Bronchial epithelial cell (primary cell): ENCODE results near the gene MBLAC1. TPM values are rescaled to one million over a fixed set of nuclear protein-coding genes. Genes with fewer than 3 reads are reported as not detected.

Experiments used
- DNase-seq: peaks from one replicate; pipeline ENCODE4 v3.0.0-alpha.2; 2010; ENCODE audit warnings: low read depth
- FAIRE-seq: peaks from 2 replicates; lab custom pipeline; 2011; peaks lifted over from hg19 to GRCh38; lab: Jason Lieb, UNC
- H3K27me3 ChIP-seq: 2 replicates; pipeline ENCODE4 v1.5.1; 2011; ENCODE audit warnings: low read length; ENCODE audit not compliant: control insufficient read depth, insufficient read depth
- H3K36me3 ChIP-seq: 2 replicates; pipeline ENCODE4 v1.5.1; 2011; ENCODE audit warnings: low read length; ENCODE audit not compliant: control insufficient read depth, insufficient read depth
- H3K4me3 ChIP-seq: 2 replicates; pipeline ENCODE4 v1.5.1; 2011; ENCODE audit warnings: mild to moderate bottlenecking, low read depth, low read length, control low read depth
- total RNA-seq: library from RNA; depleted of rRNA; stranded (reverse); fragments of >200 nt; gene quantifications from 2 replicates; pipeline ENCODE4 v1.2.1, GENCODE V29; 2014
- TF ChIP-seq, protein P1 (sequence below): IDR thresholded peaks from 2 replicates; pipeline ENCODE4 v1.5.1; 2011; ENCODE audit warnings: mild to moderate bottlenecking, moderate library complexity, low read length, control low read depth, inconsistent platforms; ENCODE audit not compliant: insufficient read depth, severe bottlenecking

MBLAC1 gene
- total RNA-seq, 1 donor from 2014 or later, result 1.6 TPM

DNA sequence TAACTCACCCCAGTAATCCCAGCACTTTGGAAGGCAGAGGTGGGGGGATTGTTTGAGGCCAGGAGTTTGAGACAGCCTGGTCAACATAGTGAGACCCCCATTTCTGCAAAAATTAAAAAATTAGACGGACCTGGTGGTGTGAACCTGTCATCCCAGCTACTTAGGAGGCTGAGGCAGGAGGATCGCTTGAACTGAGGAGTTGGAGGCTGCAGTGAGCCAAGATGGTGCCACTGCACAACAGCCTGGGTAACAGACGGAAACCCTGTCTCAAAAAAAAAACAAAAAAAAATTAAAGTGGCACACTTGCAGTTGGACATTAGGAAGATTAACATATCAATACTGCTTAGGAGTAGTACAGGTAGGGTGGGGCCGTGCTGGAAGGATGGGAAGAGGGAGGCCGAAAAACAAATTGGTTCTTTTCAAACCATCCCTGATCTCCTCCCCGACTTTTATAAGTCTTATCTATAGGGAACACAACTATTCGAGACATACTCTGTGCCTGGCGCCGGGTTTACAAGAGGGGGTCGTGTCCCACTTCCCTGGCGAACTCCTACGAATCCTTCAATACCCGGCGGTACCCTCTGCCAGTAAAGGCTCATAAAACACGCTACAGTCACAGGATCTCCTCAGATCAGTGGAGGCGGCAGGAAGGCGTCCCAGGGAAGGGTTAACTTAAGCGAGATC is 8.2 kb upstream of the MBLAC1 start:
- Histone ChIP-seq H3K36me3 (peaks cover 3% of the 10 kb centered on the region), H3K4me3 (peak overlapping the region; percentile 61), H3K27me3 (no peaks in the 10 kb centered on the region)
- DNase-seq (no peak), FAIRE-seq (no peak)
- TF ChIP-seq, protein P1, sequence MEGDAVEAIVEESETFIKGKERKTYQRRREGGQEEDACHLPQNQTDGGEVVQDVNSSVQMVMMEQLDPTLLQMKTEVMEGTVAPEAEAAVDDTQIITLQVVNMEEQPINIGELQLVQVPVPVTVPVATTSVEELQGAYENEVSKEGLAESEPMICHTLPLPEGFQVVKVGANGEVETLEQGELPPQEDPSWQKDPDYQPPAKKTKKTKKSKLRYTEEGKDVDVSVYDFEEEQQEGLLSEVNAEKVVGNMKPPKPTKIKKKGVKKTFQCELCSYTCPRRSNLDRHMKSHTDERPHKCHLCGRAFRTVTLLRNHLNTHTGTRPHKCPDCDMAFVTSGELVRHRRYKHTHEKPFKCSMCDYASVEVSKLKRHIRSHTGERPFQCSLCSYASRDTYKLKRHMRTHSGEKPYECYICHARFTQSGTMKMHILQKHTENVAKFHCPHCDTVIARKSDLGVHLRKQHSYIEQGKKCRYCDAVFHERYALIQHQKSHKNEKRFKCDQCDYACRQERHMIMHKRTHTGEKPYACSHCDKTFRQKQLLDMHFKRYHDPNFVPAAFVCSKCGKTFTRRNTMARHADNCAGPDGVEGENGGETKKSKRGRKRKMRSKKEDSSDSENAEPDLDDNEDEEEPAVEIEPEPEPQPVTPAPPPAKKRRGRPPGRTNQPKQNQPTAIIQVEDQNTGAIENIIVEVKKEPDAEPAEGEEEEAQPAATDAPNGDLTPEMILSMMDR, result no peak

DNA sequence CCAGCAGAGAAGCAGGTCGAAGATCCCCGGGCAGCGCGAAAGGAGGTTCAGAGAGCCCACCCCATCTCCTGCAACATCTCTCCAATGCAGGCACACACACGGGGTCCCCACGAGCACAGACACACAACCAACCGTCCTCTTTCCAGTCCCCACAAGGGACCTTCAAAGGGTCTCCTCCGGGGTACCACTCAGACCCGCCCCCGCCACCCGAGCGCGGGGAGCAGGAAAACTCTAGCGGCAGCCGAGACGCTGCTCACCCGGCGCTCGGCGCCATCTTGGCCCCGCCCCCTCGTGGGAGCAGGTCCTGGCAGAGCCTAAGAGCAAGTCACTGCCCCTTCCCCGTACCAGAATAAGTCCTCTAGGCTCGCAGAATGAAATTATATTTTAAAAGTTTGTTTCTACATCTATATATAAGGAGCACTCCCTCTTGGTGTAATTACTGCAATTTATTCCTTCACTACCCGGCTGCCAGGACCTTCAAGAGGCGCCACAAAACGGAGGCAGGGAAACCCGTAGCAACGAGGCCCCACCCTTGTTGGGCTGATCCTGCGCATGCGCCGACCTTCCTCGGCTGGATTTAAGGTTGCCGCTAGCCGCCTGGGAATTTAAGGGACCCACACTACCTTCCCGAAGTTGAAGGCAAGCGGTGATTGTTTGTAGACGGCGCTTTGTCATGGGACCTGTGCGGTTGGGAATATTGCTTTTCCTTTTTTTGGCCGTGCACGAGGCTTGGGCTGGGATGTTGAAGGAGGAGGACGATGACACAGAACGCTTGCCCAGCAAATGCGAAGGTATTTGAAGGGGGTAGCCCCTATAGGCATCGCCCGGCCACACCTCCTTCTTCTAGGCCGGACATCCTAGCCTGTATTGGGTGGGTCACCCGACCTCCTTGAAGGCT is 7.4 kb upstream of the MBLAC1 start, which contains the start of the genes CNPY4 and TAF6:
Gene CNPY4 (plus strand): TSS at position 563 of the 898 bp plus-strand sequence. CDS start 111 bp downstream, at position 674.
Gene TAF6 (minus strand): TSS at position 287 of the 898 bp plus-strand sequence. CDS start 5,149 bp downstream, outside the sequence.
- FAIRE-seq, result no peak

DNA sequence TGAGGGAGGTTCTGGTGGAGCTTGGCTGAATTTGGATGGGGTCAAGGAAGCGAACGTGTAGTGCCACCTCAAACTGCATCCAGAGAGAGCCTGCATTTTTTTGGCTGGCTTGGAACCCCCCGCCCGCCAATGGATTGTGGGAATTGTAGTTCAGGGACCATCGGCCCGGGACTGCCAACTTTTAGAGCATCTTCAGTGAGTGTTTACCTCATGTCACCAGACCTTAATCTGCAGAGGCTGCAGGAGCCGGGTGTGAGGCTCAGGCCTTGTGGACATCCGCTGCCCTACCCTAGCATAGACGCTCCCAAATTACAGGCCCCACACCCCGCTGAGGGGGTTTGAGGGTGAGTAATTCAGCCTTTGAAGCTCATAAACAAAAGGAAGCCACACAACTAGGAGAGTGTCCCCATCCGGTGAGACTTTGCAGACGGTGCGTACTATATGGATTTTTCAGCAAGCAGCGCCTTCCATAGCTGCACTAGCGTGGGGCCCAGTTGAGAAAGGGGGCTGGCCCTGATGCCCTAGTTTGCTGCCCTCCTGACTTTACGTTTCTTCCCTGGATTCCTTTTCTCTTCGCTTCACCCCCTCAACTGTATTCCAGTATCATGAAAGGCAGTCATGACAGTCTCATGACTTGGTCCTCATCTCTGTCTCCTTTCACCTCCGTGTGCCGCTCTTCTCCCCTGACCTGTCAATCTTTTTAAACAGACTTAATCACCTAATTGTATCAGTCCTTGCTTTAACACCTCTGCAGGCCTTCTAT is 6.6 kb upstream of the MBLAC1 start:
- no peaks in the 10 kb centered on the region for H3K36me3 ChIP-seq
- peak overlapping the region; percentile 61 for H3K4me3 ChIP-seq
- H3K27me3 ChIP-seq, result no peaks in the 10 kb centered on the region
- DNase-seq (no peak), FAIRE-seq (no peak)
- TF ChIP-seq, protein P1, result no peak

More for the DNA sequence above, 7.4 kb upstream of the MBLAC1 start, which contains the start of the genes CNPY4 and TAF6:
- no peaks in the 10 kb centered on the region for H3K27me3 ChIP-seq
- TF ChIP-seq, protein P1, result peak; percentile 5
- H3K36me3 ChIP-seq, result no peaks in the 10 kb centered on the region
- DNase-seq, result peak; percentile 89
- H3K4me3 ChIP-seq, result peak within 1 kb of the TSS; percentile 61

DNA sequence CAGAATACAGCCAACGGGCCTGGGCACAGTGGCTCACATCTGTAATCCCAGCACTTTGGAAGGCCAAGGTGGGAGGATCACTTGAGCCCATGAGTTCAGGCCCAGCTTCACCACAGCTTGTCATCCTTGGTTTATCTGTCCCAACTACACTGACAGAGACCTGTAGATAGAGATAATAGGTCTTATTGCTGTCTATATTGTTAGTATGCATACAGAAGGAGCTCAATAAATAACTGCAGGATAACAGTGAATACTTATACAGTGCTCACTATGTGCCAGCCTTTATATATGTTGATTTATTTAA is 6.1 kb upstream of the MBLAC1 start:
- Histone ChIP-seq H3K36me3 (no peaks in the 10 kb centered on the region), H3K4me3 (no peak overlapping the region), H3K27me3 (no peaks in the 10 kb centered on the region)
- FAIRE-seq (no peak), DNase-seq (no peak)
- TF ChIP-seq, protein P1, result no peak

DNA sequence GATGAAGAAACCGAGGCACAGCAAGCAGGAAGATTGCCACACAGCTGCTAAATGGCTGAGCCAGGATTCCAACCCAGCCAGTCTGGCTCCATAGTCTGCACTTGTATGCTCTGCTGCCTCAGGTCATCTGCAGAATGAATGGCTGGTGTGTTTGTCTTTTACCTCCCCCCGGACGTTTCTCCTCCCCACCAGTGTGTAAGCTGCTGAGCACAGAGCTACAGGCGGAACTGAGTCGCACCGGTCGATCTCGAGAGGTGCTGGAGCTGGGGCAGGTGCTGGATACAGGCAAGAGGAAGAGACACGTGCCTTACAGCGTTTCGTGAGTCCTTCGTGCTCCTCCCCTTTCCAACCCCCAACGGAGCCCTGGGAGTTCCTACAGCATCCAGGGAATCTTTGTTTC is 4.7 kb upstream of the MBLAC1 start:
- no peak for FAIRE-seq
- H3K4me3 ChIP-seq, result no peak overlapping the region
- TF ChIP-seq, protein P1, result no peak
- DNase-seq, result no peak
- no peaks in the 10 kb centered on the region for H3K36me3 ChIP-seq
- no peaks in the 10 kb centered on the region for H3K27me3 ChIP-seq
